GM19328 (cell line): ENCODE measurements around the gene C12orf50.
"Not testable (repeated sequence)": the region's sequence is repeated elsewhere in the genome, so short reads cannot be mapped to it uniquely, and the experiment has no call there.

ENCODE experiments used
- ATAC-seq: cut with Tn5 transposase; IDR thresholded peaks from one replicate; pipeline ENCODE4 v1.9.1; 2021; ENCODE audit warnings: mild to moderate bottlenecking, moderate library complexity; ENCODE audit not compliant: unreplicated experiment

The C12orf50 gene, protein sequence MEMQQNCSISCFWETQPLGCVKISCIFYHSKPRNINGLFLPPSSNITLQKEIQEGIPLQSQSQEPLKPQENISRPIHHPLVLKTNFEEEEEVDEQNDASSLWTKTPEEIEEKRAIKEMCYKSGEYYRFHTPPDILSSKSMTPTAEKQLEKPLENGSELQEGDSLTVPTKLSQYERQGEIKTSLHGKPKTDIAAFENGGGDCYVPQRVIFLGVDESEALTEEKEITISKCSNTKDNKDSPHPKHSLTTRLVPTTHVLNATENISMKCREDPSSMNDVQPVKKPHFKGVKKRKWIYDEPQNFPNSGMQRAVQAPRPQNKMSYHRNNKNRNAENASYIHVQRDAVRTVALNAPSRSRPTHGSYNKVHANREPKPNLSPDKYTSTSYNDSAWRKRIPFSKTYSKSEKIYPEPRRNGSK

DNA sequence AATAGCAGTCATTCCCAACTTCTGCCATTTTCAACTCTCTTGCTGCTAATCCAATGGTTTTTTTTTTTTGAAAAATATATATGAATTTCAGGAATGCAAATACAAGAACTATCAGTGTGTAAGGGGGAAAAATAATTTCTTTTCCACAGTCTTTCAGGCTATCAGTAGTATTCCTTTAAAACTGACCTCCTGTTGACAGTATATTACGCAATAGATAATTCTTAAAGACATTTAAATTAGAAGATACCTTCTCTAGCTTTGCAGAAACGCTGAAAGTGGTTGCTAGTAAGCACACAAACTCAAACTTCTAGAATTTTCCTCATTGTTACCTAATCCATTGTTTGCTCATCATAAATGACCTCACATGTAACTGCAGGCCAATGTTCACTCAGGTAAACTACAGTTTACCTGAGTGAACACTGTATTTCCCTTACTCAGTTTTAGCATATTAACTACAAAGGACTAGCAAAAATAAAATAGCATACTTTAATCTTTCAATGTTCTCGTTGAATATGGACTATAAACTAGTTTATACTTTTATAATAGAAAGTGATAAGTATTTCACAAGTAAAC, at the start of gene C12orf50:
Gene C12orf50 (minus strand): TSS at position 309 of the 573 bp plus-strand sequence. CDS start 2,439 bp downstream, outside the sequence.
- ATAC-seq: no peak

DNA sequence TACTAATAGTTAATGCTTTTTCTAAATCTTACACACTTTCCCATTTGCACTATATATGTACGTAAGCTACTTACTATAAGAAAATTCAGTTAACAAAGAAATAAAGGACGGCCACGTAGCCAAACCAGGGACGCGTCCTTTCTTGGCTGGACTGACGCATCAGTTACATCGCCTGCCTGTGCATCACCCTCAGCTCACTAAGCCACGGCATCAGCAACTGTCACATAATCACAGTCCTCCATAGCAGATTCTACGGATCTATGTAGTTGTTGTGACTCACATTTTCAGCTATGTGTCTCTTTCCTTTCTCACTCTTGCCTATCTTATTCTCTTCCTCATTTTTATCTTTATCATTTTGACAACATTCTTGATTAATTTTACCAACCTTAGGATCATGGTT, 38.1 kb upstream of the C12orf50 start:
- no peak for ATAC-seq

- ATAC-seq: no peak
These were observed 34.2 kb upstream of the C12orf50 start for GRCh38 chr12:88063375-88063774.

- no peak for ATAC-seq
These were observed 33.3 kb upstream of the C12orf50 start for GRCh38 chr12:88062474-88062873.

GRCh38 chr12:88058719-88059077, 29.5 kb upstream of the C12orf50 start:
- ATAC-seq: no peak

GRCh38 chr12:88057994-88058718, 29.0 kb upstream of the C12orf50 start:
- ATAC-seq: no peak

DNA sequence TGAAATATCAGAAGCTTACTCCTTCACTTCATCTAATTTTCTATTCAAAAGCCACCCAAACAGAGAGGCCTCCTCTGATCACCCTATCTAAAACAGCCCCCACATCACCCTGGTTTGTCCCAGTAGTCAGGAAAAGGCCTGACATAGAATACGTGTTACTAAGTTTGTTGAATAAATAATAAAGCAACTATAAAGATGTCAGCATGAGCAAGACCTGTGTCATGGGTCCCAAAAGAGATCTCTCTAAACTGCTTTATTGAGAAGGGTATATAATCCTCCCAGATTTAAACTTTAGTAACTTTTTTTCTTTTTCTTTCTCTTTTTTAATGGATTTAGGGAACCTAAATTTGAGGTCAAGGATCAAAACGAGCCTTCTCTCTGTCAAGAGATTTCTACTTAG, 27.4 kb upstream of the C12orf50 start:
- no peak for ATAC-seq

DNA sequence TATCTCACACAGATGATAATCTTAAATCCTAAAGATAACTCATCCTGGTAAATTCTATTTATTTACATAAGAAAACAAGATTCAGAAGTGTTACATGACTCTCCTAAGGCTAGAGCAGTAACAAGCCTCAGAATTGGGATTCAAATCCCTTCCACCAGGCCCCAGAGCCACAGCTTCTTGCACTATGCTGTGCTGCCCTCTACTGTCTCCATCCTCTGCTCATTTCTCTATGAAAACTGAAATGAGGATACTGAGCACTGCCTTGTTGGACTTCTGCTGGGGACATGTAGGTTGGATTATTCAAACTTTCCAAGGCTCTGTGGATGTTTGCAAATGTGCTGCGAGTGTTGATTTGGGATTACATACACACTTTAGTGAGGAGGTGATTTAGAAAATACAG, 23.5 kb upstream of the C12orf50 start:
- no peak for ATAC-seq

DNA sequence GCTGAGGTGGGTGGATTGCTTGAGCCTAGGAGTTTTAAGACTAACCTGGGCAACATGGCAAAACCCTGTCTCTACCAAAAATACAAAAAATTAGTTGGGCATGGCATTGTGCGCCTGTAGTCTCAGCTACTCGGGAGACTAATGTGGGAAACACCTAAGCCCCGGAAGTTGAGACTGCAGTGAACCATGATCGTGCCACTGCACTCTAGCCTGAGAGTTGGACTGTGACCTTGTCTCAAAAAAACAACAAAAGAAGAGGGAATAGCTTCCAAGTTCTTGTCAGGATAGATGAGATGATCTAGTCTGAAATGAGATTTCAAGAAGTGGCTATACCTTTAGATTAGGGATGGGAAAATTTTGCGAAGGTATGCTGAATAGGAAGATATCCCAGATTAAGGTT, 14.8 kb upstream of the C12orf50 start:
- no peak for ATAC-seq

DNA sequence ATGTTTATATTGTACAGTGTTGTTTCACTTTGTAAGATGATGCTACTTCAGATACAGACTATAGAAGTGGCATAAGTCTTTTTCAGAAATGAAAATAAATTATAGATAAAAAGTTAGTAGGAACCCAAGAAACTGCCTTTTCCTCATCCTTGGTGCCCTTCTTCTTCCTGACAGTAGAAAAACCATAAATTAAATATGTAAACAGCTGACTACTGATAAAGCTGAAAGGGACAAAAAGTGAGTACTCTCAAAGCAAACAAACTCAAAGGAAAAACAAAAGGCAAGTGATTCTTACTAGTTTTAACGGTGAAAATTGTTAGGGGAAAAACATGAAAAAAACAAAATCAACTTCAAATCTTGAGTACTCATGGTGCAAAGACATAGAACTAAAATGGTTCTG, 8.6 kb upstream of the C12orf50 start:
- ATAC-seq: no peak

DNA sequence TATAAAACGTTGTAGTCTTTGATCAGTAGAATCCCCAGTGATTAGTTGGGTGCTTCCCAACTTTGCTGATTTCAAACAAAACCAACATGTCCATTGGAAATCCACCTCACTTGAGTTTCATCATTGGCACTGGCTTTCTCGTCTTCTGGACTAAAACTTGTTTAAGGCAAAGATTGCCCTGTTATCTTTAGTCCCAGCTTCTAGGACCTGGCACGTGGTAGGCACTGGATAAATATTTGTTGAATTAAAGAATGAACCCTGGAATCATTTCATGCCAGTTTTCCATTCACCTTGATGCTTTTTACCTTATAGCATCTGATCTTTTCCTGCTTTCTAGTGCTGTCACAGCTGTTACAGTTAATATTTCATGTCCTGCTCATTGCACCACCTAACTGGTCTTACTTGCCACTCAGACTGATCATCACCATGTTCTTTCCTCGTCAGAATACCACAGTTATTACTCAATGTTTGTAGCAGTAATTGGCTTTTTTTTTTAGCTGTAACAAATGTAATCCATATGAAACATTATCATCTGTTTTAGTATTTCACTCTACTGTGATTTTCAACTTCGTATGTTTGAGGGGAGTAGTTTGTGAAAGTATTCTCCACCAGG, 7.3 kb upstream of the C12orf50 start:
- no peak for ATAC-seq

- peak; percentile 5 for ATAC-seq
These were observed 6.7 kb upstream of the C12orf50 start for GRCh38 chr12:88035907-88036289.

- ATAC-seq: peak; percentile 100
These were observed 6.2 kb upstream of the C12orf50 start for GRCh38 chr12:88035271-88035906.

- not testable (repeated sequence) for ATAC-seq
These were observed 2.0 kb upstream of the C12orf50 start for GRCh38 chr12:88031161-88031560.

DNA sequence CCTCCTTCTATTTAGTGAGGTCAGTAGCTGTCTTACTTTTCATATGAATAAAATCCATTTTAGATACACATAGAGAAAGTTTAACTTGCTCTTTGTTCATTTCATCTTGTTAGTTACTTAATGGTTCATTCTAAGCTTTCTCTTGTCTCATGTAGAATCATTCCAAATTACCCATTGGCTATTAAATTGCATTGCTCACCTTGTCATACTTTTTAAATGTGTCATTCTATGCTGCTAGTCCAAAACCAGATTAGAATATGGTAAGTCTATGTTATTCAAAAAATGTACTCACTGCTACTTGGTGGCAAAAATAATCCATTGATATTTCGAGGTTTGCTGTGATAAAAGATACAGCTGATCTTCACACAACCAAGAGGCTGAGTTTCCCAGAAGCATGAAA, 3.0 kb downstream of the C12orf50 start:
- no peak for ATAC-seq

- ATAC-seq: no peak
These were observed 11.2 kb downstream of the C12orf50 start for GRCh38 chr12:88017964-88018363.

GRCh38 chr12:88015825-88016224, 13.4 kb downstream of the C12orf50 start:
- no peak for ATAC-seq

DNA sequence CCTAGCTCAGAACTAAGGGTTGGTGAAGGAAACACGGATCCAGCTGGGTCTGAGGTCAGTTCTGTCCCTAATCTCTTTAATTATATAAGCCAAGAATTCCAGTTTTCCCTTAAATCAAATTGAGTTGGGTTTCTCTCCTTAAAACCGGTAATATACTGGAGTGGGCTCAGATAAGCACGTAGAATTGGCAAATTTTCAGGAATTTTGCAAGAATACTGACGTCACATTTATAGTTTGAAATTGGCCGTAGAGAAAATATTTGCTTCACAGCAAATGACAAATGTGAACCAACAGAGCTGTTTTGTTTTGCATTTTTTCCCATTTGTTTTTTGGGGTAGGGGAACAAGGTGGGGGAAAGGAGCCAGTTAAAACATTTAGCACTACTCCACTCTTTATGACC, 17.4 kb downstream of the C12orf50 start:
- ATAC-seq: no peak

GRCh38 chr12:88006351-88006750, 22.9 kb downstream of the C12orf50 start:
- ATAC-seq: no peak

DNA sequence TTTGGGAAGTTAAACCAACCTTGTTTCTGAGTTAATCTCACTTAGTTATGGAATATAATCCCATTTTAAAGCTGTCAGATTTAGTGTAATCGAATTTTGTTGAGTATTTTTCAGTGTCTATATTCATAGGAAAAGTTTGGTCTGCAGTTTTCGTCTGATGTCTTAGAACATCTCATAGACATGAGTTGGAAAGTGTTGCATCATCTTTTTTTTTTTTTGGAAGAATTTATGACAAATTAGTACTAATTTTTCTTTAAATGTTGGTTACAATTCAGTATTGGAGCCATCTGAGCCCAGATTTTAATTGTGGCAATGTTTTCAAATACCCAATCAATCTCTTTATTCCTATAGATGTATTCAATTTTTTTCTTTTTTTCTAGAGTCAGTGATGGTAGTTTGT, 27.9 kb downstream of the C12orf50 start:
- ATAC-seq: no peak

GRCh38 chr12:87995581-87996178, 33.5 kb downstream of the C12orf50 start:
- peak; percentile 81 for ATAC-seq
